ENCODE results near the gene TENM3. TPM values are rescaled to one million over a fixed set of nuclear protein-coding genes. Genes with fewer than 3 reads are reported as not detected.
A peak's percentile ranks its signal among the peaks of the same experiment; 100 is the strongest.

TENM3 gene
- total RNA-seq, 2 donors from 2014 or later = 39.5 to 51.9 TPM

GRCh38 chr4:182640932-182641331 is 397.7 kb downstream of the TENM3 start:
- H3K27me3 Mint-ChIP-seq (ENCODE audit: insufficient read depth) = no peaks in the 10 kb centered on the region
- no peak overlapping the region for H3K4me3 Mint-ChIP-seq
- H3K4me1 ChIP-seq (ENCODE audit: control insufficient read depth, insufficient read depth, low read length) = no peaks in the 10 kb centered on the region
- no peak overlapping the region for H3K9ac ChIP-seq (ENCODE audit: extremely low read depth, low read length, poor library complexity, severe bottlenecking)
- H3K9me3 ChIP-seq (ENCODE audit: control insufficient read depth, low read length) = peaks cover 13% of the 10 kb centered on the region
- peaks cover 11% of the 10 kb centered on the region for H3K36me3 Mint-ChIP-seq (ENCODE audit: low read depth)
- peaks cover 7% of the 10 kb centered on the region for H3K4me1 Mint-ChIP-seq
- no peaks in the 10 kb centered on the region for H3K36me3 ChIP-seq (ENCODE audit: control insufficient read depth, insufficient read depth, low read length)
- H3K27ac ChIP-seq (ENCODE audit: low read depth, low read length) = no peak overlapping the region
- no peak overlapping the region for H3K4me3 ChIP-seq (ENCODE audit: low read length)
- H3K27ac Mint-ChIP-seq = no peak overlapping the region
- 90 to 94% methylated on average over 8 of the region's 8 CpGs for WGBS, 2 experiments (ENCODE audit: insufficient coverage in 1 of 2, insufficient read length in 1 of 2)
- peaks cover 7% of the 10 kb centered on the region for H3K9me3 Mint-ChIP-seq
- no peaks in the 10 kb centered on the region for H3K27me3 ChIP-seq (ENCODE audit: control insufficient read depth, insufficient read depth, low read length, poor library complexity, severe bottlenecking)
- DNase-seq = peak; percentile 44
- TF ChIP-seq, protein P1, sequence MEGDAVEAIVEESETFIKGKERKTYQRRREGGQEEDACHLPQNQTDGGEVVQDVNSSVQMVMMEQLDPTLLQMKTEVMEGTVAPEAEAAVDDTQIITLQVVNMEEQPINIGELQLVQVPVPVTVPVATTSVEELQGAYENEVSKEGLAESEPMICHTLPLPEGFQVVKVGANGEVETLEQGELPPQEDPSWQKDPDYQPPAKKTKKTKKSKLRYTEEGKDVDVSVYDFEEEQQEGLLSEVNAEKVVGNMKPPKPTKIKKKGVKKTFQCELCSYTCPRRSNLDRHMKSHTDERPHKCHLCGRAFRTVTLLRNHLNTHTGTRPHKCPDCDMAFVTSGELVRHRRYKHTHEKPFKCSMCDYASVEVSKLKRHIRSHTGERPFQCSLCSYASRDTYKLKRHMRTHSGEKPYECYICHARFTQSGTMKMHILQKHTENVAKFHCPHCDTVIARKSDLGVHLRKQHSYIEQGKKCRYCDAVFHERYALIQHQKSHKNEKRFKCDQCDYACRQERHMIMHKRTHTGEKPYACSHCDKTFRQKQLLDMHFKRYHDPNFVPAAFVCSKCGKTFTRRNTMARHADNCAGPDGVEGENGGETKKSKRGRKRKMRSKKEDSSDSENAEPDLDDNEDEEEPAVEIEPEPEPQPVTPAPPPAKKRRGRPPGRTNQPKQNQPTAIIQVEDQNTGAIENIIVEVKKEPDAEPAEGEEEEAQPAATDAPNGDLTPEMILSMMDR (conservative IDR thresholded peaks at IDR 0.05) = peak; percentile 39

DNA sequence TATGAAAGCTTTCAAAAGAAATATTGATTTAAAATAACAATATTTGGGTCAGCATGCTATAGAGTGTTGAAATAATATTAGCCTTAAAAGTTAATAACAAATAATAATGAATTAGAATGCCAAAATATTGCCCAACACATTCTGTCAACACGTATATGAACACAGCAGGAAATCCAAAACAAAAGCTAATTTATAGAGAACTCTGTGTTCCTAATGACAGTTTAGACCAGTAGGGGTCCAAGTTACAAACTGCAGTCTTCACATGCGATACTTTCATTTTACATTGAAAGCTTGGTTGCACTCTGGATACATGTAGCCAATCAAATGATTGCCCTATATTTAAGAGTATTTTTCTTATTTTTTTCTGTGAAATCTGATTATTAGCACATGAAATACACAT is 399.6 kb downstream of the TENM3 start:
- 60 to 83% methylated on average over 1 to 2 of the region's 2 CpGs for WGBS, 2 experiments (ENCODE audit: insufficient coverage in 1 of 2, insufficient read length in 1 of 2)
- Mint-ChIP-seq H3K4me3 (no peak overlapping the region), H3K27me3 (ENCODE audit: insufficient read depth) (no peaks in the 10 kb centered on the region), H3K9me3 (peaks cover 7% of the 10 kb centered on the region), H3K4me1 (peaks cover 7% of the 10 kb centered on the region), H3K27ac (no peak overlapping the region), H3K36me3 (ENCODE audit: low read depth) (peaks cover 15% of the 10 kb centered on the region)
- H3K27me3 ChIP-seq (ENCODE audit: control insufficient read depth, insufficient read depth, low read length, poor library complexity, severe bottlenecking) = no peaks in the 10 kb centered on the region
- H3K27ac ChIP-seq (ENCODE audit: low read depth, low read length) = no peak overlapping the region
- no peak for DNase-seq
- H3K9ac ChIP-seq (ENCODE audit: extremely low read depth, low read length, poor library complexity, severe bottlenecking) = no peak overlapping the region
- H3K36me3 ChIP-seq (ENCODE audit: control insufficient read depth, insufficient read depth, low read length) = no peaks in the 10 kb centered on the region
- TF ChIP-seq, protein P1 (conservative IDR thresholded peaks at IDR 0.05) = peak; percentile 57
- no peak overlapping the region for H3K4me3 ChIP-seq (ENCODE audit: low read length)
- peaks cover 16% of the 10 kb centered on the region for H3K9me3 ChIP-seq (ENCODE audit: control insufficient read depth, low read length)
- H3K4me1 ChIP-seq (ENCODE audit: control insufficient read depth, insufficient read depth, low read length) = no peaks in the 10 kb centered on the region

- whole genome bisulfite sequencing, 2 experiments (ENCODE audit: insufficient coverage in 1 of 2, insufficient read length in 1 of 2) = 91 to 97% methylated on average over 4 to 7 of the region's 7 CpGs
Observed at GRCh38 chr4:182643801-182644682, 400.8 kb downstream of the TENM3 start.

More at GRCh38 chr4:182643801-182644682, 400.8 kb downstream of the TENM3 start:
- no peaks in the 10 kb centered on the region for H3K27me3 ChIP-seq (ENCODE audit: control insufficient read depth, insufficient read depth, low read length, poor library complexity, severe bottlenecking)
- peaks cover 16% of the 10 kb centered on the region for H3K9me3 ChIP-seq (ENCODE audit: control insufficient read depth, low read length)
- TF ChIP-seq, protein P1 (conservative IDR thresholded peaks at IDR 0.05) = no peak
- no peak for DNase-seq
- H3K4me1 ChIP-seq (ENCODE audit: control insufficient read depth, insufficient read depth, low read length) = no peaks in the 10 kb centered on the region
- Mint-ChIP-seq H3K4me3 (no peak overlapping the region), H3K9me3 (peaks cover 7% of the 10 kb centered on the region), H3K36me3 (ENCODE audit: low read depth) (peaks cover 15% of the 10 kb centered on the region), H3K4me1 (peaks cover 7% of the 10 kb centered on the region), H3K27me3 (ENCODE audit: insufficient read depth) (no peaks in the 10 kb centered on the region), H3K27ac (peak overlapping the region; percentile 61)
- no peak overlapping the region for H3K4me3 ChIP-seq (ENCODE audit: low read length)
- H3K27ac ChIP-seq (ENCODE audit: low read depth, low read length) = no peak overlapping the region
- H3K36me3 ChIP-seq (ENCODE audit: control insufficient read depth, insufficient read depth, low read length) = no peaks in the 10 kb centered on the region
- H3K9ac ChIP-seq (ENCODE audit: extremely low read depth, low read length, poor library complexity, severe bottlenecking) = no peak overlapping the region

Measured in endodermal cell (in vitro differentiated cells).